Activated CD4-positive, alpha-beta T cell treated with anti-CD3 and anti-CD28 coated beads for 24 hours (primary cell): ENCODE results near the gene PLLP.

Experiments used
- DNase-seq, 2 donors: peaks; one replicate each; pipeline ENCODE4 v3.0.0-alpha.2; 2020; ENCODE audit warnings: low read depth in 2 of 2

The PLLP gene

DNA sequence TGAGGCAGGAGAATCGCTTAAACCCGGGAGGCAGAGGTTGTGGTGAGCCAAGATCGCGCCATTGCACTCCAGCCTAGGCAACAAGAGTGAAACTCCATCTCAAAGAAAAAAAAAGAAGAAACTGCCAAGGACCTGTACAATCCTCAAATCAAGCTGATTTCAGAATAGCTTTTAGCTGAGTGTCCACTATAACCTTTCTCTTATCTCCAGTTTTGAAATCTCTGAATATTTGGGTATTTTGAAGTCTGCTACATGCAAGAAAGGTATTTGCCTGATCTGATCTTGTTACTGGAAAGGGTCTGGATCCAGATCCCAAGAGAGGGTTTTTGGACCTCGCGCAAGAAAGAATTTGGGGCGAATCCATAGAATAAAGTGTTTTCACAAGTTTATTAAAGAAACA is 58.5 kb downstream of the PLLP start:
- DNase-seq: no peak

DNA sequence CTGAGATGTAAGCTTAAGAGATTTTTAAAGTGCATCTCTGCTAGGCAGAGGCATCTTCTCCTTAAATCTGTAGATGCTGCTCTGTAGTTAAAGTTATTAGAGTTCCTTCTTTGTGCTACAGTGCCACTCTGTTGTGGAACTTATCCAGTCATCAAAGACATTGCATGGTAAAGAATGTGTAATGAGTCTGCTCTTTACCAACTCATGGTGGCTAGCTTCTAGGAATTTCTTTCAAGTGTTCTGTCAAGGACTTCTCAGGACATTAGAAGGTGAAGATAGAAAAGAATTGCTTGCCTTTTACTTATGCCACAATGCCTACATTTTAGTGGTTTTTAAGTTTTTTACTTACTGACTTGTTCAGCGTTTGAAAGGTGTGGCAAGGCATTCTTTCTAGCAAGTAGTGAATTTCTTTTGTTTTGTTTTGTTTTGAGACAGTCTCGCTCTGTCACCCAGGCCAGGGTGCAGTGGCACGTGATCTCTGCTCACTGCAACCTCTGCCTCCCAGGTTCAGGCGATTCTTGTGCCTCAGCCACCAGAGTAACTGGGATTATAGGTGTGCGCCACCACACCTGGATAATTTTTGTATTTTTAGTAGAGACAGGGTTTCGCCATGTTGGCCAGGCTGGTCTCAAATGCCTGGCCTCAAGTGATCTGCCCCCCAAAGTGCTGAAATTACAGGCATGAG is 59.7 kb downstream of the PLLP start:
- DNase-seq: no peak

DNA sequence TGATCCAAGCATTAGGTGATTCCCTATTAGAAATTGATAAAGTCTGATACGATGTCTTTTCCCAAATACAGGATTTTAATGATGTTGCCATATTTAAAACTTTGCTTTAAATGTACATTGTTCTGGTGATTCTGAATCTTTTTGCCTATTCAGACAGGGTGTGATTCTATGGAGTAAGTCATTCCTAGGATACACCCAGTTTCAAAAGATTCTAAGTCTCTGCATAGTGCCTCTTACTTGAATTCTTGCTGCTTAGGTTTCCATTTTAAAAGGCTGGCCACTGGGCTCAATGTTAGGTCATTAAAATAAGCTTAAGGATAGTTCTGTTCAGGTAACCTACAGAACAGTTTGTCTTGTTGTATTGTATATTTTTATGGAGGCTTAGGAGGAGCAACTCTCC is 61.4 kb downstream of the PLLP start:
- DNase-seq: no peak

DNA sequence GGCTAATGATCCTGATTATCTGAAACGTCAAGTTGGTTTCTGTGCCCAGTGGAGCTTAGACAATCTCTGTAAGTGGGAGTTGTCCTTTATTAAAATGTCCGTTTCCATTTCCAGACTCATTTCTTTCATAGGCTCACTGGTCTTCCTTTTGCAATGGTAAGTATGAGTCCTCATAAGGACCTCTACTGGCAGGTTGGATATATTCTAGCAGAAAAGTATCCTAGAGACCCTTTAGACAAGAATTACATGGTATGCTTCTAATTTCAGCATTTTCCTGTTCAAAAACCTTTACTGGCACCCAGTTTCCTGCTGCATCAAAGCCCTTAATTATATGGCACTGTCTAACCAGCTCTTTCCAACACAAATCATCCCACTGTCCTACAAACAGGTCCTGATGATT is 67.5 kb downstream of the PLLP start:
- DNase-seq: no peak

DNA sequence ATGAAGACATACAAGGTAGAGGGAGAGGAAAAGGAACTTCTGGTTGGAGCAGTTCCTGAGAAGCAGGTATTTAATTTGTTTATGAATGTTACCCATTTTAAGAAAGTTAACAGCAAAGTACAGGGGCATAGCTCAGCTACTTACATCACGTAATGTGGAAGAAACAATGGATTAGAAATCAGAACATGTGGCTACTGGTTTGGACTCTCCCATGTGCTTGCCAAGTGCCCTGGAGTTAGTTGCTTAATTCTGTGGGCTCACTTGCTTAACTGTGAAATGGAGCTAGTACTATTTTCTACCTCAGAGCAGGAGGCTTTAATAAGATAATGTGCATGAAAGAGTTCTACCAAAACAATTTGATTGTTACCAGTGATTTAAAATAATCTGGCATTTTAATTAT is 71.0 kb downstream of the PLLP start:
- DNase-seq: no peak

DNA sequence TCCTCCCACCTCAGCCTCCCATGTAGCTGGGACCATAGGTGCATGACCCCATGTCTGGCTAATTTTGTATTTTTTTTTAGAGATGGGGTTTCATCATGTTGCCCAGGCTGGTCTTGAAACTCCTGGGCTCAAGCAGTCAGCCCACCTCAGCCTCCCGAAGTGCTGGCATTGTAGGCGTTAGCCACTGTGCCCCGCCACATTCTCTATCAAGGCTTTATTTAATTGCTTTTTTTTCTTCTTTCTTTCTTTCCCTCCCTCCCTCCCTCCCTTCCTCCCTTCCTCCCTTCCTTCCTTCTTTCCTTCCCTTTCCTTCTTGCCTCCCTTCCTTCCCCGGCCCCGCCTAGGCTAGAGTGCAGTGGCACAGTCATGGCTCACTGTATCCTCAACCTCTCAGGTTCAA is 74.7 kb downstream of the PLLP start:
- DNase-seq: no peak

DNA sequence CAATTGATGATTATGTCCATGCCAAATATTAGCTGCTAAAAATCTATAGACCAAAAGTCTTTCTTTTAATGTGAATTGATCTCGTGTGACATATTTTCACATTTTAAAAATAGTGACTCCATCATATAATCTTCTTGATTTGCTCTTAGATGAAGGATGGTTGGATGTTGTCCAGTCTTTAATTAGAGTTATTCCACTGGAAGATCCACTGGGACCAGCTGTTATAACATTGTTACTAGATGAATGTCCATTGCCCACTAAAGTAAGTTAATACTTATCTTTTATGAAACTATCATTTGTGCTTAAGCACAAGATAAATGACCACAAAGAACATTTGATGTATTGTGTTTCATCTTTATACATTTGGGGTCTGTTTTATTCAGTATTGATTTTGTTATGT is 75.5 kb downstream of the PLLP start:
- DNase-seq: no peak
